Uterus (tissue), 4 donors: ENCODE data around the gene SLC38A5. TPM values are rescaled to one million over a fixed set of nuclear protein-coding genes. Genes with fewer than 3 reads are reported as not detected.

Experiments
- DNase-seq, 2 donors: peaks; one replicate each; pipeline ENCODE4 v3.0.0-alpha.2; 2019 to 2020
- H3K27ac ChIP-seq, 2 donors: fragments of 200-600 bp; sonication (generic); 1 replicate in 1 of 2; 2 replicates in 1 of 2; pipeline ENCODE4 v1.5.1; 2016 to 2018
- H3K27me3 ChIP-seq, 2 donors: fragments of 200-600 bp; sonication (generic); one replicate each; pipeline ENCODE4 v1.5.1; 2018 to 2019; ENCODE audit warnings: control low read depth in 1 of 2
- H3K36me3 ChIP-seq, 2 donors: fragments of 200-600 bp; sonication (generic); one replicate each; pipeline ENCODE4 v1.5.1; 2019; ENCODE audit warnings: control low read depth in 1 of 2
- H3K4me1 ChIP-seq, 2 donors: fragments of 200-600 bp; sonication (generic); one replicate each; pipeline ENCODE4 v1.5.1; 2018 to 2019; ENCODE audit warnings: control low read depth in 1 of 2
- H3K4me3 ChIP-seq, 2 donors: fragments of 200-600 bp; sonication (generic); 1 replicate in 1 of 2; 2 replicates in 1 of 2; pipeline ENCODE4 v1.5.1; 2018 to 2019; ENCODE audit warnings: mild to moderate bottlenecking in 1 of 2
- H3K9me3 ChIP-seq, 2 donors: fragments of 200-600 bp; sonication (generic); one replicate each; pipeline ENCODE4 v1.5.1; 2019; ENCODE audit warnings: control low read depth in 1 of 2
- CTCF ChIP-seq, 4 experiments: fragments of 200-600 bp in 2 of 4; fragments of 450-650 bp in 2 of 4; sonication (generic) in 2 of 4; IDR thresholded peaks; one replicate each; pipeline ENCODE4 v1.5.1; 2016 to 2019; ENCODE audit warnings: antibody characterized with exemption in 4 of 4, mild to moderate bottlenecking in 2 of 4, moderate library complexity in 1 of 4
- POLR2A ChIP-seq, 2 donors: fragments of 450-650 bp; IDR thresholded peaks; one replicate each; pipeline ENCODE4 v1.6.1; 2016; ENCODE audit warnings: antibody characterized with exemption in 2 of 2, mild to moderate bottlenecking in 1 of 2, moderate library complexity in 1 of 2
- intact Hi-C: fragments of 100-400 bp; cut with DNase I; formaldehyde crosslinking; loops from one replicate; pipeline ENCODE4 v1.15.1; 2023; ENCODE audit warnings: low total_unique reads
- total RNA-seq, 4 donors: library from RNA; depleted of rRNA in 3 of 4; stranded (reverse); fragments of >200 nt in 3 of 4; gene quantifications; one replicate each; pipeline versions ENCODE4 v1.1.0 to v1.2.4, GENCODE V29; 2014 to 2023
- donor health status: DM: yes; HTN: yes; CAD: no.

The SLC38A5 gene
- total RNA-seq, 4 donors from 2014 or later: 1.8 to 8.1 (median 4.8) TPM

DNA sequence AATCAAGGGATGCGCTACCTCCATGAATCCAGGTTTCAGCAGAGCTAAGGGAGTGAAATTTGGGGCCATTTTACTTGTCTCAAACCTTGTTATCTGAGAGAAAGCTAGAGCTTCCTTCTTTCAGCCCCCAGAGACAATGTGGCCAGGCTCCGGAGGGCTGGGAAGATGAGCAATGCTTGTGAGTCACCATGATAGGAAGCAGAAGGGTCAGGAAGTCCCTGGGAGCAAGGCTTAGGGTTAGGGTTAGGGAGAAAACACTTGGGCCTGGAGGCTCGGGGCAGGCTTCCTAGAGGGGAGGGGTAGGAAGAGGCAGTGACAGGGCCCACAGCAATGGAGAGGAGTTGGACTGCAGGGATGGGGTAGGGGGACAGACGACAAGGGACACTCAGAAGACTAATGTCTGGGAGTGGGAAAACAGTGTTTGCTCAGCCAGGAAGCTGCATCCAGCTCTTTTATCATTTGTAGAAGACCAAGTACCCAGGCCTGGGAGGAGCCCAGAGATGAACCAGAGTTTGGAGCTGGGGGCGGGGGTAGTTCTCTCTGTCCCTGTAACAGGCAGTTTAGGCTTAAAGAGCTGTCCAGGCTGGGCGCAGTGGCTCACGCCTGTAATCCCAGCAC is 22.3 kb upstream of the SLC38A5 start:
- intact Hi-C loops: no loop called here
- Histone ChIP-seq H3K36me3 (no peaks in the 10 kb centered on the region), H3K27me3 (no peaks in the 10 kb centered on the region), H3K9me3 (no peaks in the 10 kb centered on the region), H3K4me1 (no peaks in the 10 kb centered on the region), H3K4me3 (no peak overlapping the region), H3K27ac (no peak overlapping the region)
- TF ChIP-seq CTCF (IDR thresholded peaks at IDR 0.05): no peak
- no peak for TF ChIP-seq POLR2A (IDR thresholded peaks at IDR 0.05)
- DNase-seq: no peak

DNA sequence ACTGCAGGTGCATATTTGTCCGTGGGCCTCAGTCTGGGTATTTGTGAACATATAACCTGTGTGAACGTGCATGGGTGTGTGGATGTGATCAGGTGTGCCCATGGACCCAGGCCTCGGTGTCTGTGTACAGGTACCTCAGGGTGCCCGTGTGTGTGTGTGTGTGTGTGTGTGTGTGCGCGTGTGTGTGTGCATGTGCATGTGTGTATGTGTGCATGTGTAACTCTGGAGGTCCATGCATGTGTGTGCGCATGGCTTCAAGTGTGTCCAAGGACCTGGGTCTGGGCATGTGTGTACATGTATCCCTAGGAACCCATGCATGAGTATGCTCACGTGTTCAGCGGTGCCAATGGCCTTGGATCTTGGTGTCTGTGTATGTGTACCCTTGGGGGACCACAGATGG is 21.7 kb upstream of the SLC38A5 start:
- Histone ChIP-seq H3K4me3 (no peak overlapping the region), H3K4me1 (no peaks in the 10 kb centered on the region), H3K9me3 (no peaks in the 10 kb centered on the region), H3K27me3 (no peaks in the 10 kb centered on the region), H3K27ac (no peak overlapping the region), H3K36me3 (no peaks in the 10 kb centered on the region)
- no peak for DNase-seq
- intact Hi-C loops: no loop called here
- no peak for TF ChIP-seq CTCF (IDR thresholded peaks at IDR 0.05)
- TF ChIP-seq POLR2A (IDR thresholded peaks at IDR 0.05): no peak

DNA sequence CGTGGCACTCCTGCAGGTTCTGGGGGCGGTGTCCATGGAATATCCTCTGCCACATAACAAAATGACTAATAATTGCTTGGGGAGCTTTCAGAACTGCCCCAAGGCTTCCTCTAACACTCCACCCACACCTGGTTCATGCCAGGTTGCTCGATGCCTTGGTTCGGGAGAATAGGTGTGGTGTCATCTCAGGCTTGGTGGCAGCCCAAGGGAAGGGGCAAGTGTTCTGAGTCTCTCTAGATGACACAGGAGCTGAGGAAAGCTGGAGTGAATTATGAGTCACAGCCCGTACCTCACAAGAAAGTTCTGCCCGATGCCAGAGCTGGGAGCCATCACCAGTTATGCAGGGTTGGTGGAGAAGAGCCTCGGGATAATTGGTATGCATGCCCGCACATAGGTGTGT is 20.6 kb upstream of the SLC38A5 start:
- no peak for TF ChIP-seq POLR2A (IDR thresholded peaks at IDR 0.05)
- no peak for TF ChIP-seq CTCF (IDR thresholded peaks at IDR 0.05)
- Histone ChIP-seq H3K9me3 (no peaks in the 10 kb centered on the region), H3K4me1 (no peaks in the 10 kb centered on the region), H3K4me3 (no peak overlapping the region), H3K27me3 (no peaks in the 10 kb centered on the region), H3K36me3 (no peaks in the 10 kb centered on the region), H3K27ac (no peak overlapping the region)
- intact Hi-C loops: no loop called here
- no peak for DNase-seq

DNA sequence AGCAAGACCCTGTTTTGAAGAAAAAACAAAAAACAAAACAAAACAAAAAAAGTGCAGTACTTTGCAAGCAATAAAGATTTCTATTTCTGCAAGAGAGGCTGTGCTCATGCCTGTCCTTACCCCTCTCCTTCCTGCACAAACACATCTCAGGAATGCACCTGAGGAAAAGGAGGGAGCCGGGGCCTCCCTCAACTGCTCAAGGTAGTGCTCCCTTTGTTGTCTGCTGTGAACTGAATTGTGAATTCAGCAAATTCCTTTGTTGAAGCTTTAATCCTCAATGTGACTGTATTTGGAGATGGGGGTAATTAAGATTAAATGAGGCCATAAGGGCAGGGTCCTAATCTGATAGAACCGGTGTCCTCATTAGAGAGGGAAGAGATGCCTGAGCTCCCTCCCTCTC is 19.8 kb upstream of the SLC38A5 start:
- Histone ChIP-seq H3K27ac (no peak overlapping the region), H3K36me3 (no peaks in the 10 kb centered on the region), H3K27me3 (no peaks in the 10 kb centered on the region), H3K4me3 (no peak overlapping the region), H3K4me1 (no peaks in the 10 kb centered on the region), H3K9me3 (no peaks in the 10 kb centered on the region)
- intact Hi-C loops: no loop called here
- TF ChIP-seq CTCF (IDR thresholded peaks at IDR 0.05) (no peak), POLR2A (IDR thresholded peaks at IDR 0.05) (no peak)
- DNase-seq: no peak

DNA sequence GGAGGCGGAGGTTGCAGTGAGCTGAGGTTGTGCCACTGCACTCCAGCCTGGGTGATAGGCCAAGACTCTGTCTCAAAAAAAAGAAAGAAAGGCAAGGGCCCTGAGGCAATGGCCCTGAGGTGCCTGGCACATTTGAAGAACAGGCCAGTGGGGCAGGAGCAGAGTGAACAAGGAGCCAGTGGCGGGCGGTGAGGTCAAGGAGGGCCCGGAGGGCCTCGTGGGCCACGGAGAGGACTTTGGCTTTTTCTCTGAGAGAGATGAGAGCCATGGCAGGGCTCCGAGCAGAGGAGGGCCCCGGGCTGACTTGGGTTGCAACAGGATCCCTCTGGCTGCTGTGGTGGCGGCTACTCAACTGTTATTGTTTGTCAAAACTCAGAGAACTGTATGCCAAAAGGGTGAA is 19.2 kb upstream of the SLC38A5 start:
- TF ChIP-seq POLR2A (IDR thresholded peaks at IDR 0.05): no peak
- TF ChIP-seq CTCF (IDR thresholded peaks at IDR 0.05): no peak
- DNase-seq: no peak
- no peaks in the 10 kb centered on the region for H3K9me3 ChIP-seq
- H3K36me3 ChIP-seq: no peaks in the 10 kb centered on the region
- no peak overlapping the region for H3K4me3 ChIP-seq
- H3K27me3 ChIP-seq: no peaks in the 10 kb centered on the region
- intact Hi-C loops: no loop called here
- no peak overlapping the region for H3K27ac ChIP-seq
- no peaks in the 10 kb centered on the region for H3K4me1 ChIP-seq
